Stimulated activated CD8-positive, alpha-beta memory T cell treated with anti-CD3 and anti-CD28 coated beads, Interleukin-2, amount 100 ng/mL, for 48 hours (primary cell): ENCODE measurements around the gene PARN.
"Not testable (repeated sequence)": the region's sequence is repeated elsewhere in the genome, so short reads cannot be mapped to it uniquely, and the experiment has no call there.

Experiments used
- DNase-seq, 2 donors: peaks; one replicate each; pipeline ENCODE4 v3.0.0-alpha.2; 2020; ENCODE audit warnings: low read depth in 2 of 2

Gene PARN

GRCh38 chr16:14437426-14437825 is 192.6 kb downstream of the PARN start:
- no peak for DNase-seq

- DNase-seq = no peak
These were observed 193.6 kb downstream of the PARN start for GRCh38 chr16:14436401-14436955.

GRCh38 chr16:14434860-14435259 is 195.2 kb downstream of the PARN start:
- no peak for DNase-seq

GRCh38 chr16:14428971-14429637 is 201.0 kb downstream of the PARN start:
- DNase-seq = not testable (repeated sequence)

- no peak for DNase-seq
These were observed 202.0 kb downstream of the PARN start for GRCh38 chr16:14428043-14428442.

- no peak for DNase-seq
These were observed 202.6 kb downstream of the PARN start for GRCh38 chr16:14427371-14427948.

- no peak for DNase-seq
These were observed 205.5 kb downstream of the PARN start for GRCh38 chr16:14424595-14424994.

- DNase-seq = no peak
These were observed 206.7 kb downstream of the PARN start for GRCh38 chr16:14423344-14423743.

- DNase-seq = no peak
These were observed 209.2 kb downstream of the PARN start for GRCh38 chr16:14420721-14421488.

- DNase-seq = not testable (repeated sequence)
These were observed 209.8 kb downstream of the PARN start for GRCh38 chr16:14420243-14420642.

- DNase-seq = no peak
These were observed 210.2 kb downstream of the PARN start for GRCh38 chr16:14419817-14420216.

GRCh38 chr16:14418795-14419225 is 211.2 kb downstream of the PARN start:
- DNase-seq = no peak

- no peak for DNase-seq
These were observed 213.9 kb downstream of the PARN start for GRCh38 chr16:14416184-14416583.

GRCh38 chr16:14415291-14415690 is 214.8 kb downstream of the PARN start:
- DNase-seq = no peak

GRCh38 chr16:14409563-14409962 is 220.5 kb downstream of the PARN start:
- DNase-seq = no peak

- DNase-seq = no peak
These were observed 222.2 kb downstream of the PARN start for GRCh38 chr16:14407786-14408399.

GRCh38 chr16:14405611-14406537 is 224.2 kb downstream of the PARN start:
- DNase-seq = peak; percentile 12 to 20

- not testable (repeated sequence) for DNase-seq
These were observed 227.1 kb downstream of the PARN start for GRCh38 chr16:14403001-14403389.

- DNase-seq = not testable (repeated sequence)
These were observed 227.7 kb downstream of the PARN start for GRCh38 chr16:14402114-14403000.

GRCh38 chr16:14401711-14402061 is 228.4 kb downstream of the PARN start:
- DNase-seq = not testable (repeated sequence)
